Breast epithelium (tissue), 3 donors: Measurements from ENCODE around the gene WDR43.

Source experiments
- CTCF ChIP-seq, 3 donors: fragments of 450-650 bp; IDR thresholded peaks; one replicate each; pipeline ENCODE4 v1.5.1; 2016 to 2017; ENCODE audit warnings: antibody characterized with exemption in 3 of 3, mild to moderate bottlenecking in 3 of 3, moderate library complexity in 3 of 3
- POLR2AphosphoS5 ChIP-seq, 3 donors: sonication (generic); formaldehyde crosslinking; IDR thresholded peaks; one replicate each; pipeline ENCODE4 v1.6.1; 2017; ENCODE audit warnings: antibody characterized with exemption in 3 of 3

- TF ChIP-seq CTCF (IDR thresholded peaks at IDR 0.05) (no peak), POLR2AphosphoS5 (IDR thresholded peaks at IDR 0.05) (no peak)
Measured at GRCh38 chr2:28855977-28856376, 38.5 kb upstream of the WDR43 start.
